ENCODE data around the gene FBXW2. TPM values are rescaled to one million over a fixed set of nuclear protein-coding genes. Genes with fewer than 3 reads are reported as not detected.

The FBXW2 gene
- total RNA-seq, 1 experiment from 2014 or later, result 69.6 TPM

DNA sequence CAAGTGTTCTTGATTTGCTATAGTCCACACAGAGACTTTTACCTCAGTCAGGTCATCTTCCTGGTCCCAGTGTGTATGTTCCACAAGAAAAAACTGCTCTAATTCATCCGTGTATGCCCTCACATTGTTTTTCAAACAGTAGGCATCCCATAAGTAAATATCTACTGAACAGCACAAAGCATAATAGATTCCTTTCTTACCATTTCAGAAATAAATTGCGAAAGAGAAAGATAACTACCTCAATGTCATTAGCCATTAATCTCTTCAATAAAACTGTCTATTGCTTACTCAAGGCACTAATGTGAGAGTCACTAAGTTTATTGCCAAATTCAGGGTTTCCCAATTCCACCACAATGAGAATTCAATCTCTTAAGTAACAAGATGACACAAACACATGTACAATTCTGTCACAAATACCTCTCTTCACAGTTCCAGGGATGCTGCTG lies 9.6 kb downstream of the FBXW2 start:
- H3K4me1 ChIP-seq (replicated peaks; ENCODE audit: insufficient read depth), result peaks cover 25% of the 10 kb centered on the region
- H3K4me2 ChIP-seq, result peak overlapping the region; percentile 21; the same call in 1 of the 2 replicates
- H3K79me2 ChIP-seq (ENCODE audit: low read depth), result peaks cover 40% of the 10 kb centered on the region
- TF ChIP-seq EZH2 (IDR thresholded peaks at IDR 0.05; ENCODE audit: low read depth), result no peak
- TF ChIP-seq, protein P1, sequence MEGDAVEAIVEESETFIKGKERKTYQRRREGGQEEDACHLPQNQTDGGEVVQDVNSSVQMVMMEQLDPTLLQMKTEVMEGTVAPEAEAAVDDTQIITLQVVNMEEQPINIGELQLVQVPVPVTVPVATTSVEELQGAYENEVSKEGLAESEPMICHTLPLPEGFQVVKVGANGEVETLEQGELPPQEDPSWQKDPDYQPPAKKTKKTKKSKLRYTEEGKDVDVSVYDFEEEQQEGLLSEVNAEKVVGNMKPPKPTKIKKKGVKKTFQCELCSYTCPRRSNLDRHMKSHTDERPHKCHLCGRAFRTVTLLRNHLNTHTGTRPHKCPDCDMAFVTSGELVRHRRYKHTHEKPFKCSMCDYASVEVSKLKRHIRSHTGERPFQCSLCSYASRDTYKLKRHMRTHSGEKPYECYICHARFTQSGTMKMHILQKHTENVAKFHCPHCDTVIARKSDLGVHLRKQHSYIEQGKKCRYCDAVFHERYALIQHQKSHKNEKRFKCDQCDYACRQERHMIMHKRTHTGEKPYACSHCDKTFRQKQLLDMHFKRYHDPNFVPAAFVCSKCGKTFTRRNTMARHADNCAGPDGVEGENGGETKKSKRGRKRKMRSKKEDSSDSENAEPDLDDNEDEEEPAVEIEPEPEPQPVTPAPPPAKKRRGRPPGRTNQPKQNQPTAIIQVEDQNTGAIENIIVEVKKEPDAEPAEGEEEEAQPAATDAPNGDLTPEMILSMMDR (conservative IDR thresholded peaks at IDR 0.05), result no peak
- intact Hi-C loops (cut with micrococcal nuclease; ENCODE audit: unreplicated experiment), result no loop called here
- peaks cover 27% of the 10 kb centered on the region; the same call in 1 of the 2 replicates for H3F3A ChIP-seq (ENCODE audit: insufficient read depth, low read depth)
- peaks cover 7% of the 10 kb centered on the region; the same call in 1 of the 2 replicates for H3K36me3 ChIP-seq (ENCODE audit: low read depth)
- peak in 1 of 2 experiments; percentile 96 for DNase-seq
- no peaks in the 10 kb centered on the region for H3K9me2 ChIP-seq (ENCODE audit: insufficient read depth)
- peak overlapping the region; percentile 18; the same call in 1 of the 2 replicates for H3K27ac ChIP-seq
- no peaks in the 10 kb centered on the region for H3K9me3 ChIP-seq (ENCODE audit: insufficient read depth, low read depth)
- ChIA-PET CTCF (no interaction called here), POLR2A (ENCODE audit: unreplicated experiment) (no interaction called here)
- peaks cover 23% of the 10 kb centered on the region for H4K20me1 ChIP-seq (ENCODE audit: insufficient read depth)
- no peak overlapping the region for H2AFZ ChIP-seq
- no peaks in the 10 kb centered on the region for H3K27me3 ChIP-seq (ENCODE audit: insufficient read depth, low read depth)
- BruUV-seq (replicated peaks), result no TSS peak
- H3K4me3 ChIP-seq, result no peak overlapping the region

DNA sequence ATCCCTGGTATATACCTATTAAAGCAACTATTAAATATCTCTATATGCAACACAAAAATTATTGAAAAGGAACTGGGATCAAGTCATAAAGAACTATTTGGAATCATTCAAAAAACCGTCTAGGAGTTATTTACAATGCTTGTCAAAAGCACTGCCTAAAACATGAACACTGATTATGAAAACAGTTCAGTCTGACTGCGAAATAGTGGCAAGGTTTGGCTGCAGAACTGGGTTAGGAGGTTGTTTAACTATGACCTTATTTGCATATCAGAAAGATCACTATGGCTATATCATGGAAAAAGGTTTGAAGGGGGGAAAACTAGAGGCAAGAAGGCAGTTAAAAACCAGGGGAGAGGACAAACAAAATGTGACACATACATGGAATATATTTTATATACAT lies 12.0 kb downstream of the FBXW2 start:
- Histone ChIP-seq H3K79me2 (ENCODE audit: low read depth) (peaks cover 32% of the 10 kb centered on the region), H3F3A (ENCODE audit: insufficient read depth, low read depth) (peaks cover 31% of the 10 kb centered on the region; the same call in 1 of the 2 replicates), H3K27ac (no peak overlapping the region), H3K9me2 (ENCODE audit: insufficient read depth) (no peaks in the 10 kb centered on the region), H3K4me1 (replicated peaks; ENCODE audit: insufficient read depth) (peaks cover 28% of the 10 kb centered on the region), H4K20me1 (ENCODE audit: insufficient read depth) (peaks cover 27% of the 10 kb centered on the region), H3K9me3 (ENCODE audit: insufficient read depth, low read depth) (no peaks in the 10 kb centered on the region), H3K27me3 (ENCODE audit: insufficient read depth, low read depth) (no peaks in the 10 kb centered on the region), H3K36me3 (ENCODE audit: low read depth) (peaks cover 20% of the 10 kb centered on the region), H2AFZ (no peak overlapping the region), H3K4me3 (no peak overlapping the region), H3K4me2 (no peak overlapping the region)
- intact Hi-C loops (cut with micrococcal nuclease; ENCODE audit: unreplicated experiment), result no loop called here
- BruUV-seq (replicated peaks), result no TSS peak
- ChIA-PET POLR2A (ENCODE audit: unreplicated experiment) (no interaction called here), CTCF (no interaction called here)
- no peak for TF ChIP-seq EZH2 (IDR thresholded peaks at IDR 0.05; ENCODE audit: low read depth)
- TF ChIP-seq, protein P1 (conservative IDR thresholded peaks at IDR 0.05), result no peak
- DNase-seq, result no peak

DNA sequence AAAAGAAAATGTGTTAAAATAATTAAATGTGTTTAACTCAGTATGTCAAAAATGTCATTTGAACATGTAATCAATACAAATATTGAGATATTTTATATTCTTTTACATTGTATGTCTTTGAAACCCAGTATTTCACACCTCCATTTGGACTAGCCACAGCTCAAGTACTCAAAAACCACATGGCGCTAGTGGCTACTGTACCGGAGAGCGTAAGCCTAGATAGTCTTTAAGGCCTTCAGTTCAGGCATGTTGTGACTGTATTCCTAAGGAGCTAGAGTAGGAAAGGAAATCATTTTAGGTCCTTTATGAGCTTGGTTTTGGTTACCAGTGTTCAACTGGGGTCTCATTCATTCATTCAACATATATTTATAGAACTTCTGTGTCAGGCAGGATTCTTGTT lies 12.8 kb downstream of the FBXW2 start:
- H3K4me3 ChIP-seq, result no peak overlapping the region
- no peaks in the 10 kb centered on the region for H3K27me3 ChIP-seq (ENCODE audit: insufficient read depth, low read depth)
- H3K79me2 ChIP-seq (ENCODE audit: low read depth), result peaks cover 24% of the 10 kb centered on the region
- TF ChIP-seq, protein P1 (conservative IDR thresholded peaks at IDR 0.05), result no peak
- no peak for TF ChIP-seq EZH2 (IDR thresholded peaks at IDR 0.05; ENCODE audit: low read depth)
- peaks cover 26% of the 10 kb centered on the region for H4K20me1 ChIP-seq (ENCODE audit: insufficient read depth)
- H3K27ac ChIP-seq, result no peak overlapping the region
- DNase-seq, result no peak
- H3K9me3 ChIP-seq (ENCODE audit: insufficient read depth, low read depth), result no peaks in the 10 kb centered on the region
- peaks cover 31% of the 10 kb centered on the region; the same call in 1 of the 2 replicates for H3F3A ChIP-seq (ENCODE audit: insufficient read depth, low read depth)
- ChIA-PET CTCF (no interaction called here), POLR2A (ENCODE audit: unreplicated experiment) (interaction anchor here (0.5 kb wide), 1 partner anchor 37 kb away, joined by 9 read pairs; no protein-coding TSS in a partner anchor)
- H3K4me2 ChIP-seq, result no peak overlapping the region
- intact Hi-C loops (cut with micrococcal nuclease; ENCODE audit: unreplicated experiment), result no loop called here
- no peaks in the 10 kb centered on the region for H3K9me2 ChIP-seq (ENCODE audit: insufficient read depth)
- peaks cover 28% of the 10 kb centered on the region for H3K4me1 ChIP-seq (replicated peaks; ENCODE audit: insufficient read depth)
- no peak overlapping the region for H2AFZ ChIP-seq
- H3K36me3 ChIP-seq (ENCODE audit: low read depth), result peaks cover 17% of the 10 kb centered on the region
- BruUV-seq (replicated peaks), result no TSS peak
